HEK293 (cell line): ENCODE data around the gene LITAFD.

ENCODE experiments used
- CTCF ChIA-PET: fragments of 350-600 bp; formaldehyde crosslinking; extraction: SDS; loops from one replicate; lab custom pipeline; 2021; ENCODE audit warnings: antibody characterized with exemption; lab: Yijun Ruan, JAX
- POLR2A ChIA-PET: fragments of 300-600 bp; formaldehyde crosslinking; extraction: SDS; loops from one replicate; lab custom pipeline; 2020; ENCODE audit warnings: antibody characterized with exemption, inconsistent platforms; lab: Yijun Ruan, JAX
- H3K27ac ChIP-seq: fragments of 200-500 bp; sonication (Bioruptor generic); 2 replicates; pipeline ENCODE4 v1.5.1; 2014; ENCODE audit warnings: low read depth, low read length, control low read depth, inconsistent platforms; ENCODE audit errors: extremely low read depth
- H3K36me3 ChIP-seq, 2 experiments: fragments of 200-500 bp in 1 of 2; sonication (Bioruptor generic) in 1 of 2; 1 replicate in 1 of 2; 2 replicates in 1 of 2; pipeline ENCODE4 v1.5.1; 2014 to 2017; ENCODE audit warnings: inconsistent platforms in 2 of 2, low read length in 2 of 2; ENCODE audit not compliant: control insufficient read depth in 2 of 2, insufficient read depth in 1 of 2
- H3K4me1 ChIP-seq: fragments of 200-500 bp; sonication (Bioruptor generic); 2 replicates; pipeline ENCODE4 v1.5.1; 2014; ENCODE audit warnings: mild to moderate bottlenecking, low read length, inconsistent platforms; ENCODE audit not compliant: control insufficient read depth, insufficient read depth
- H3K4me3 ChIP-seq: 2 replicates; pipeline ENCODE4 v1.5.1; 2011; ENCODE audit warnings: low read depth, mild to moderate bottlenecking, control low read depth, low read length, moderate library complexity
- H3K9me3 ChIP-seq: fragments of 200-500 bp; sonication (Bioruptor generic); 2 replicates; pipeline ENCODE4 v1.5.1; 2014; ENCODE audit warnings: low read depth, low read length, inconsistent platforms; ENCODE audit not compliant: control insufficient read depth, insufficient read depth
- OVOL3 ChIP-seq: fragments of 450-650 bp; formaldehyde crosslinking; IDR thresholded peaks from 2 replicates; pipeline ENCODE4 v1.5.1; 2016; ENCODE audit warnings: missing biosample characterization, missing genetic modification characterization
- YY1 ChIP-seq: fragments of 450-650 bp; formaldehyde crosslinking; IDR thresholded peaks from 2 replicates; pipeline ENCODE4 v1.5.1; 2018; ENCODE audit warnings: missing biosample characterization, missing genetic modification characterization
- ZBTB26 ChIP-seq: fragments of 450-650 bp; formaldehyde crosslinking; optimal IDR thresholded peaks from 2 replicates; pipeline ENCODE3; 2016; ENCODE audit warnings: missing biosample characterization, mild to moderate bottlenecking, missing genetic modification characterization
- ZNF10 ChIP-seq: fragments of 450-650 bp; formaldehyde crosslinking; IDR thresholded peaks from 2 replicates; pipeline ENCODE4 v1.5.1; 2017; ENCODE audit warnings: missing biosample characterization, missing genetic modification characterization
- ZNF112 ChIP-seq: fragments of 450-650 bp; formaldehyde crosslinking; IDR thresholded peaks from 2 replicates; pipeline ENCODE4 v1.5.0; 2017; ENCODE audit warnings: missing biosample characterization, missing genetic modification characterization
- ZNF121 ChIP-seq: fragments of 450-650 bp; formaldehyde crosslinking; IDR thresholded peaks from 2 replicates; pipeline ENCODE4 v1.5.1; 2016; ENCODE audit warnings: missing biosample characterization, missing genetic modification characterization
- ZNF157 ChIP-seq: fragments of 450-650 bp; formaldehyde crosslinking; IDR thresholded peaks from 2 replicates; pipeline ENCODE4 v1.5.1; 2016; ENCODE audit warnings: missing biosample characterization, missing genetic modification characterization
- ZNF184 ChIP-seq: fragments of 450-650 bp; IDR thresholded peaks from 2 replicates; pipeline ENCODE4 v1.5.1; 2018; ENCODE audit warnings: missing biosample characterization, mild to moderate bottlenecking, missing genetic modification characterization
- ZNF239 ChIP-seq: fragments of 450-650 bp; formaldehyde crosslinking; IDR thresholded peaks from 2 replicates; pipeline ENCODE4 v1.5.1; 2016; ENCODE audit warnings: missing biosample characterization, missing genetic modification characterization
- ZNF394 ChIP-seq: fragments of 450-650 bp; formaldehyde crosslinking; IDR thresholded peaks from 2 replicates; pipeline ENCODE4 v1.5.1; 2016; ENCODE audit warnings: missing biosample characterization, missing genetic modification characterization, mild to moderate bottlenecking, moderate library complexity, borderline replicate concordance
- ZNF433 ChIP-seq: fragments of 450-650 bp; formaldehyde crosslinking; IDR thresholded peaks from 2 replicates; pipeline ENCODE4 v1.5.1; 2016; ENCODE audit warnings: missing biosample characterization, missing genetic modification characterization, low read depth
- ZNF830 ChIP-seq: fragments of 450-650 bp; IDR thresholded peaks from 2 replicates; pipeline ENCODE4 v1.5.0; 2018; ENCODE audit warnings: missing biosample characterization, missing genetic modification characterization, low read depth, mild to moderate bottlenecking, moderate library complexity
- TF ChIP-seq, protein P1 (sequence below): fragments of 450-650 bp; formaldehyde crosslinking; IDR thresholded peaks from 2 replicates; pipeline ENCODE4 v1.5.1; 2016; ENCODE audit warnings: missing biosample characterization, missing genetic modification characterization
- TF ChIP-seq, protein P2 (sequence below): sonication (generic); formaldehyde crosslinking; IDR thresholded peaks from 2 replicates; pipeline ENCODE4 v1.8.1; 2022; ENCODE audit warnings: mild to moderate bottlenecking, moderate library complexity, missing genetic modification reagents
- TF ChIP-seq, protein P3 (sequence below): fragments of 450-650 bp; formaldehyde crosslinking; IDR thresholded peaks from 2 replicates; pipeline ENCODE4 v1.5.1; 2016; ENCODE audit warnings: missing biosample characterization, missing genetic modification characterization

LITAFD gene

DNA sequence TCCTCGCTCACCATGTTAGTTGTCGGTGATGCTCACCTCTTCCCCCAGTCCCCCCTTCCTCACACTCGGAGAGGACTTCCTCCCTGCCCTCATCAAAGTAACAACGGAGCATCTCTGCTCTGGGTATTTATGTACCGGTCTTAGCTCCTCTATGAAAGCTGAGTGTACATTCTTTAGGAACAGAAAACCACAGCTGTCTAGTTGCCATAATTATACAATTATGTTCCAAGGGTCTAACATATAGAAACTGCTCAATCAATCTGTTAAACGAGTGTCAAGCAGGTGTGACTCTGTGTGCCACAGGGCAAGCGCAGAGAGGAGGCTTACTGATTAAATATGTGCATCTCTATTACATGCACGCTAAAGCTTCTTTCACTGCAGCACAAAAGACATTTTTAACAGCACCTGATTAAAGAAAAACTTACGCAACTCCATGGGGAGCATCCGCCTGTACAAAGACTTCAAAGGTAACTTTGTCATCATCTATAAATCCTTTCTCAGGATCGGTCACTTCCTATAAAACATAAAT is 37.8 kb downstream of the LITAFD start (continued):
- TF ChIP-seq ZNF239 (tag by site-specific recombination) (no peak), ZNF10 (tag by site-specific recombination) (no peak), ZNF394 (tag by site-specific recombination) (no peak), ZBTB26 (no peak), YY1 (tag by site-specific recombination) (no peak)
- TF ChIP-seq, protein P1, sequence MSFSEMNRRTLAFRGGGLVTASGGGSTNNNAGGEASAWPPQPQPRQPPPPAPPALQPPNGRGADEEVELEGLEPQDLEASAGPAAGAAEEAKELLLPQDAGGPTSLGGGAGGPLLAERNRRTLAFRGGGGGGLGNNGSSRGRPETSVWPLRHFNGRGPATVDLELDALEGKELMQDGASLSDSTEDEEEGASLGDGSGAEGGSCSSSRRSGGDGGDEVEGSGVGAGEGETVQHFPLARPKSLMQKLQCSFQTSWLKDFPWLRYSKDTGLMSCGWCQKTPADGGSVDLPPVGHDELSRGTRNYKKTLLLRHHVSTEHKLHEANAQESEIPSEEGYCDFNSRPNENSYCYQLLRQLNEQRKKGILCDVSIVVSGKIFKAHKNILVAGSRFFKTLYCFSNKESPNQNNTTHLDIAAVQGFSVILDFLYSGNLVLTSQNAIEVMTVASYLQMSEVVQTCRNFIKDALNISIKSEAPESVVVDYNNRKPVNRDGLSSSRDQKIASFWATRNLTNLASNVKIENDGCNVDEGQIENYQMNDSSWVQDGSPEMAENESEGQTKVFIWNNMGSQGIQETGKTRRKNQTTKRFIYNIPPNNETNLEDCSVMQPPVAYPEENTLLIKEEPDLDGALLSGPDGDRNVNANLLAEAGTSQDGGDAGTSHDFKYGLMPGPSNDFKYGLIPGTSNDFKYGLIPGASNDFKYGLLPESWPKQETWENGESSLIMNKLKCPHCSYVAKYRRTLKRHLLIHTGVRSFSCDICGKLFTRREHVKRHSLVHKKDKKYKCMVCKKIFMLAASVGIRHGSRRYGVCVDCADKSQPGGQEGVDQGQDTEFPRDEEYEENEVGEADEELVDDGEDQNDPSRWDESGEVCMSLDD (tag by site-specific recombination): no peak
- TF ChIP-seq, protein P2, sequence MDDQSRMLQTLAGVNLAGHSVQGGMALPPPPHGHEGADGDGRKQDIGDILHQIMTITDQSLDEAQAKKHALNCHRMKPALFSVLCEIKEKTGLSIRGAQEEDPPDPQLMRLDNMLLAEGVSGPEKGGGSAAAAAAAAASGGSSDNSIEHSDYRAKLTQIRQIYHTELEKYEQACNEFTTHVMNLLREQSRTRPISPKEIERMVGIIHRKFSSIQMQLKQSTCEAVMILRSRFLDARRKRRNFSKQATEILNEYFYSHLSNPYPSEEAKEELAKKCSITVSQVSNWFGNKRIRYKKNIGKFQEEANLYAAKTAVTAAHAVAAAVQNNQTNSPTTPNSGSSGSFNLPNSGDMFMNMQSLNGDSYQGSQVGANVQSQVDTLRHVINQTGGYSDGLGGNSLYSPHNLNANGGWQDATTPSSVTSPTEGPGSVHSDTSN (CRISPR knock-in tag): no peak

DNA sequence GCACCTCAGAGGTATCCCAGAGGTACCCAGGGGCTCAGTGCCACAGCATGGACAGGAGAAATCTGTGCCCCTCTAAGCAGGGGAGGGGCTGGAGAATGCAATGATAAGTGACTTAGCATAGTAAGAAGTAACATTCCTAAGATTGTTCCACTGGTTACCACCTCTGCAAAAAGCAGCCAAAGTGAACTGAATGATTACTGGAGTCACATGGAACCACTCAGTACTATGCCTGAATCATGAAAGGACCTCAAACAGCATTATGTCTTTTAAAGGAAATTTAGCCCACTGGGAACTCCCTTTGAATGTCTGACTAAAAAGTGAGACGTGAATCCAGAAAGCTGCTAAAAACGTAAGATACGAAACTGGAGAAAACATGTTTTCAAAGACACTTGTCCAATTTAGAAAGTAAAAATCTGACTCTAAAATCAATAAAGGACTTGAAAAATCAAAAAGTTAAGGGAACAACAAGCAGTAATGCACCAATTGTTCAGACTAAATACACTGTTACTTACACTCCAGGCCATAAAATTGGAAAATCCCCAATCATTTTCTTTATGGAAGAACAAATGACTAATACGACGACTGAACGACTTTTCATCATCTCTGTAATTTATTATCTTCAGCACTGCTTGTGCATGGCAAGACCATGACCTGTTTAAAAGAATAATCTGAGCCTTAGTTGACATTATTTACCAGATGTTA is 38.6 kb downstream of the LITAFD start:
- H3K36me3 ChIP-seq: peaks cover 24 to 95% of the 10 kb centered on the region in 2 experiments; a peak in 2 of 3 replicates
- CTCF ChIA-PET: interaction anchor here (1.2 kb wide), 1 partner anchor 41 kb away, joined by 3 read pairs; no protein-coding TSS in a partner anchor

DNA sequence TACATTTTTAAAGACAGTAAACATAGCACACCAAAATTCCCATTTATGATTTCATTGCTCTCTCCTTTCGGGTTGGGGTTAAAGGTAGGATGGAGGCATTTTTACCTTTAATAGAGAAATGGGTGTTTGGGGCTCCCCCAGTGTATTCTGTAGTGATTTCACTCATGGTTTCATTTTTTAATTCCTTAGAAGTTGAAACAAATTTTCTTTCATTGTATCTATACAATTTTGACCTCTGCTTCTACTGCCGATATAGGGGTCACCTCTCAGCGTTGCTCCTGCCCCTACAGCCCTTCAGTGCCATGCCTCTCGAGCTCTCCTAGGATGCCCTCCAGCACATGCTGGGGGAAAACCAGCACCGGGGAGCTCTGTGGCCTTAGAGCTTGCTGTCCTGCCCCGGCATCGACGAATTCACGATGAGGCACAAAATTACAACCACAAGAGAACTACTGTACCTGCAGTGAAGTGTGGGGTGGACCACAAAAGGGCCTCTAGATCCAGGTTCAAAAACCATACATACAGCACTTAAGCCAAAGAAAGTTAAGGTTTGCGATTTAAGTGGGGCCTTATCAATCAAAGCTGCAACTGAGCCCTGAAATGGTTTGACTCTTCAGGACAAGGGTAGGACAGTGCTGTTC is 39.3 kb downstream of the LITAFD start:
- CTCF ChIA-PET: interaction anchor here (0.8 kb wide), 1 partner anchor 15 kb away, joined by 3 read pairs; no protein-coding TSS in a partner anchor
- no peaks in the 10 kb centered on the region for H3K9me3 ChIP-seq
- no peak overlapping the region for H3K27ac ChIP-seq
- TF ChIP-seq ZNF433 (tag by site-specific recombination): no peak
- TF ChIP-seq, all 188 proteins: peak for 0
- Histone ChIP-seq H3K36me3 (peaks cover 24 to 90% of the 10 kb centered on the region in 2 experiments; a peak in 2 of 3 replicates), H3K4me3 (no peak overlapping the region), H3K4me1 (no peaks in the 10 kb centered on the region)
- POLR2A ChIA-PET: no interaction called here

More for the DNA sequence above, 38.6 kb downstream of the LITAFD start:
- Histone ChIP-seq H3K4me1 (no peaks in the 10 kb centered on the region), H3K27ac (no peak overlapping the region)
- TF ChIP-seq, protein P3, sequence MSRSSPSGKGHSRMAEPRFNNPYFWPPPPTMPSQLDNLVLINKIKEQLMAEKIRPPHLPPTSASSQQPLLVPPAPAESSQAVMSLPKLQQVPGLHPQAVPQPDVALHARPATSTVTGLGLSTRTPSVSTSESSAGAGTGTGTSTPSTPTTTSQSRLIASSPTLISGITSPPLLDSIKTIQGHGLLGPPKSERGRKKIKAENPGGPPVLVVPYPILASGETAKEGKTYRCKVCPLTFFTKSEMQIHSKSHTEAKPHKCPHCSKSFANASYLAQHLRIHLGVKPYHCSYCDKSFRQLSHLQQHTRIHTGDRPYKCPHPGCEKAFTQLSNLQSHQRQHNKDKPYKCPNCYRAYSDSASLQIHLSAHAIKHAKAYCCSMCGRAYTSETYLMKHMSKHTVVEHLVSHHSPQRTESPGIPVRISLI (tag by site-specific recombination): no peak
- TF ChIP-seq ZNF830 (tag by site-specific recombination): no peak
- no peak for TF ChIP-seq OVOL3 (tag by site-specific recombination)
- TF ChIP-seq ZNF184 (tag by site-specific recombination): no peak
- no peak for TF ChIP-seq ZNF121 (tag by site-specific recombination)
- no peak for TF ChIP-seq ZNF157 (tag by site-specific recombination)
- TF ChIP-seq ZNF112: no peak
- TF ChIP-seq, all 188 proteins: peak for 0
- no peaks in the 10 kb centered on the region for H3K9me3 ChIP-seq
- POLR2A ChIA-PET: no interaction called here
- no peak overlapping the region for H3K4me3 ChIP-seq
